RWPE1 (cell line): ENCODE results near the gene PAFAH1B2.

Experiments used
- CTCF ChIA-PET: fragments of 350-600 bp; sonication (Branson Sonifier 250); formaldehyde crosslinking; extraction: SDS; loops from one replicate; lab custom pipeline; 2021; lab: Yijun Ruan, JAX
- POLR2A ChIA-PET: fragments of 400-600 bp; formaldehyde crosslinking; extraction: SDS; loops from one replicate; lab custom pipeline; 2020; ENCODE audit warnings: antibody characterized with exemption; ENCODE audit not compliant: low non-redundant PET; lab: Yijun Ruan, JAX
- DNase-seq: peaks from one replicate; pipeline ENCODE4 v3.0.0; 2012; ENCODE audit warnings: low spot score
- H3K27ac ChIP-seq: fragments of 450-650 bp; 2 replicates; pipeline ENCODE4 v1.5.1; 2017
- CTCF ChIP-seq: fragments of 450-650 bp; conservative IDR thresholded peaks from 2 replicates; pipeline ENCODE4 v1.5.1; 2017; ENCODE audit warnings: low read depth, mild to moderate bottlenecking

PAFAH1B2 gene

GRCh38 chr11:117195761-117196160 lies 51.7 kb downstream of the PAFAH1B2 start:
- POLR2A ChIA-PET, result no interaction called here
- no peak for TF ChIP-seq CTCF
- CTCF ChIA-PET, result interaction anchor here (0.9 kb wide), 1 partner anchor 415 kb away, joined by 5 read pairs; no protein-coding TSS in a partner anchor
- H3K27ac ChIP-seq, result peak overlapping the region; percentile 24; the same call in 1 of the 2 replicates
- DNase-seq, result no peak

GRCh38 chr11:117197006-117197405 lies 52.9 kb downstream of the PAFAH1B2 start:
- no peak for TF ChIP-seq CTCF
- H3K27ac ChIP-seq, result peak overlapping the region; percentile 24
- ChIA-PET CTCF (interaction anchor here (0.6 to 1.4 kb wide), 2 partner anchors 30 to 193 kb away, joined by 3 to 4 read pairs; no protein-coding TSS in a partner anchor), POLR2A (no interaction called here)
- DNase-seq, result no peak

GRCh38 chr11:117197516-117198456 lies 53.7 kb downstream of the PAFAH1B2 start:
- no peak for DNase-seq
- TF ChIP-seq CTCF, result no peak; the same call in 1 of the 2 replicates
- H3K27ac ChIP-seq, result no peak overlapping the region
- POLR2A ChIA-PET, result no interaction called here
- CTCF ChIA-PET, result interaction anchor here (0.6 to 1.4 kb wide), 3 partner anchors 29 to 193 kb away, joined by 3 to 4 read pairs (median 3); no protein-coding TSS in a partner anchor

- TF ChIP-seq CTCF, result no peak
- POLR2A ChIA-PET, result no interaction called here
- H3K27ac ChIP-seq, result peak overlapping the region; percentile 63
- DNase-seq, result no peak
- CTCF ChIA-PET, result interaction anchor here (0.6 kb wide), 1 partner anchor 407 kb away, joined by 3 read pairs; the partner anchor contains the start of gene APOA5
These were observed 54.5 kb downstream of the PAFAH1B2 start for GRCh38 chr11:117198613-117199012.

GRCh38 chr11:117199053-117199915 lies 55.2 kb downstream of the PAFAH1B2 start, which contains the start of gene TAGLN:
Gene TAGLN (plus strand): TSS chr11:117199370. CDS start chr11:117203014, 3,644 bp downstream.
- no peak for TF ChIP-seq CTCF
- DNase-seq, result peak; percentile 86
- ChIA-PET CTCF (interaction anchor here (0.6 kb wide), 1 partner anchor 408 kb away, joined by 3 read pairs; the partner anchor contains the start of gene APOA5), POLR2A (no interaction called here)
- peak within 1 kb of the TSS; percentile 63 for H3K27ac ChIP-seq
